IMR-90 (cell line): ENCODE measurements around the gene DLX2. TPM values are rescaled to one million over a fixed set of nuclear protein-coding genes. Genes with fewer than 3 reads are reported as not detected.

Source experiments
- USF2 ChIP-seq: fragments of 150-350 bp; IDR thresholded peaks from 2 replicates; pipeline ENCODE4 v1.6.1; 2017; ENCODE audit warnings: mild to moderate bottlenecking, antibody characterized with exemption, low read length, low read depth
- polyA plus RNA-seq, 3 experiments: library from polyadenylated mRNA; depleted of rRNA; stranded (reverse); fragments of >200 nt; gene quantifications; 2 replicates each; pipeline ENCODE4 v1.2.3, GENCODE V29; 2012; ENCODE audit warnings: low replicate concordance in 1 of 3
- total RNA-seq: library from RNA; depleted of rRNA; stranded (reverse); fragments of >200 nt; gene quantifications from 2 replicates; pipeline ENCODE4 v1.2.3, GENCODE V29; 2012

Gene DLX2
- total and polyA plus RNA-seq, 2 of the 4 experiments (the other 2 are of a cell fraction) = 0.38 TPM; not detected in 1

- no peak for TF ChIP-seq USF2
Measured at GRCh38 chr2:172100935-172101820, 1.5 kb downstream of the DLX2 start (continued).
